NCI-H187 (cell line): ENCODE measurements around the gene KCNAB2.

Experiments used
- DNase-seq, 2 experiments: peaks; one replicate each; lab custom pipeline; 2025; lab: John Stamatoyannopoulos, UW

Gene KCNAB2

DNA sequence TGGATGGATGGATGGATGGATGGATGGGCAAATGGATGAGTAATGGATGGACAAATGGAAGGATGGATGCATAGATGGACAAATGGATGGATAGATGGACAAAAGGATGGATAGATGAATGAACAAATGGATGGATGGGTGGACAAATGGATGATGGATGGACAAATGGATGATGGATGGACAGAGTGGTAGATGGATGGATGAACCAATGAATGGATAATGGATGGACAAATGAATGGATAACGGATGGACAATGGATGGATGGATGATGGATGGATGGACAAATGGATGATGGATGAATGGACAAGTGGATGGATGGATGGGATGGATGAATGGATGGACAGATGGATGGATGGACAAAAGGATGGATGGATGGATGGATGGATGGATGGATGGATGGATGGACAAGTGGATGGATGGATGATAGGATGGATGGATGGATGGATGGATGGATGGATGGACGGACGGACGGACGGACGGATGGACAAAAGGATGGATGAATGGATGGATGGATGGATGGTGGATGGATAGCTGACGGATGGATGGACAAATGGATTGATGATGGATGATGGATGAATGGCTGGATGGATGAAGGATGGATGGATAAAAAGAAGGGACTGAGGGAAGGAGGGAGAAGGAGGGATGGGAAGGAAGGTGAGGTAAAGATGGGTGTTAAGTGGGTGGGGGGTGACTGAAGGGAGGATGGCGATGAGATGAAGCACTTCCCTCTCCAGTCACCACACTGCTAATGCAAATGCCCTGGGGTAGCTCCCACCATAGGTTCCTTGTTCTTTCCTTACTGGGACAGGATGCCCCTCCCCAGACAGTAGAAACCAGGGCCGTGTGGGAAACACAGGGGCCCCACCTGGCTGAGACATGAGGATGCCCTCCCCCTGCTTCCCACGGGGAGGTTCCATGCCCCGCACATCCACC is 104.6 kb downstream of the KCNAB2 start:
- no peak for DNase-seq
